GM23338 (cell line): ENCODE results near the gene PARD6A.

Experiments
- CREB1 ChIP-seq: fragments of 250-450 bp; sonication (Bioruptor Pico); IDR thresholded peaks from 2 replicates; pipeline ENCODE4 v1.5.0; 2020; ENCODE audit warnings: low read depth, mild to moderate bottlenecking, moderate library complexity
- EZH2 ChIP-seq: fragments of 200-600 bp; sonication (generic); IDR thresholded peaks from one replicate; pipeline ENCODE4 v1.8.0; 2017; ENCODE audit warnings: antibody characterized with exemption, mild to moderate bottlenecking, low read depth; ENCODE audit not compliant: unreplicated experiment
- JUNB ChIP-seq: IDR thresholded peaks from one replicate; pipeline ENCODE4 v1.6.1; 2016; ENCODE audit warnings: antibody characterized with exemption; ENCODE audit not compliant: unreplicated experiment
- NANOG ChIP-seq: IDR thresholded peaks from 2 replicates; pipeline ENCODE4 v1.6.1; 2016; ENCODE audit warnings: antibody characterized with exemption, borderline replicate concordance
- REST ChIP-seq: IDR thresholded peaks from one replicate; pipeline ENCODE4 v1.6.1; 2018; ENCODE audit warnings: antibody characterized with exemption; ENCODE audit not compliant: unreplicated experiment
- TF ChIP-seq, protein P1 (sequence below), 2 experiments: fragments of 200-600 bp in 1 of 2; sonication (generic) in 1 of 2; conservative IDR thresholded peaks; 2 replicates each; pipeline versions ENCODE4 v1.5.1 to v1.6.1; 2016 to 2017; ENCODE audit warnings: antibody characterized with exemption in 2 of 2, low read depth in 2 of 2, mild to moderate bottlenecking in 2 of 2, moderate library complexity in 1 of 2

DNA sequence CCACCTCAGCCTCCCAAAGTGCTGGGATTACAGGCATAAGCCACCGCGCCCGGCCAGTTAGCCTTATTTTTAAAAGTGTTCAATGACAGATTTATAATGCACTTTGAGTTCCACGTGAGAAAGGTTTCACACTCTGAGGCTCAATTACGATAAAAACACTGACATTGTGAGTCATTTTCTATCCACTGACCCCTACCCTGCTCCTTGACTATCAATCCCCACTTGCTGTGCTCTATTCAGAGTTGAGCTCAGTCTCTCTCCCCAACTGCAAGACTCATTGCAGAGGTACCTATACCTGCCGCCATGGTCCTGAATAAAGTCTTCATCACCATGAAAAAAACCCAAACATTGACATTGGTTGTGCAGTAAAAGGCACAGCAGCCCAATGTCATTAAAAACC, 49.8 kb downstream of the PARD6A start:
- TF ChIP-seq, protein P1, sequence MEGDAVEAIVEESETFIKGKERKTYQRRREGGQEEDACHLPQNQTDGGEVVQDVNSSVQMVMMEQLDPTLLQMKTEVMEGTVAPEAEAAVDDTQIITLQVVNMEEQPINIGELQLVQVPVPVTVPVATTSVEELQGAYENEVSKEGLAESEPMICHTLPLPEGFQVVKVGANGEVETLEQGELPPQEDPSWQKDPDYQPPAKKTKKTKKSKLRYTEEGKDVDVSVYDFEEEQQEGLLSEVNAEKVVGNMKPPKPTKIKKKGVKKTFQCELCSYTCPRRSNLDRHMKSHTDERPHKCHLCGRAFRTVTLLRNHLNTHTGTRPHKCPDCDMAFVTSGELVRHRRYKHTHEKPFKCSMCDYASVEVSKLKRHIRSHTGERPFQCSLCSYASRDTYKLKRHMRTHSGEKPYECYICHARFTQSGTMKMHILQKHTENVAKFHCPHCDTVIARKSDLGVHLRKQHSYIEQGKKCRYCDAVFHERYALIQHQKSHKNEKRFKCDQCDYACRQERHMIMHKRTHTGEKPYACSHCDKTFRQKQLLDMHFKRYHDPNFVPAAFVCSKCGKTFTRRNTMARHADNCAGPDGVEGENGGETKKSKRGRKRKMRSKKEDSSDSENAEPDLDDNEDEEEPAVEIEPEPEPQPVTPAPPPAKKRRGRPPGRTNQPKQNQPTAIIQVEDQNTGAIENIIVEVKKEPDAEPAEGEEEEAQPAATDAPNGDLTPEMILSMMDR (conservative IDR thresholded peaks at IDR 0.05; ENCODE audit: low read depth in 2 of 2): no peak
- TF ChIP-seq CREB1 (no peak), EZH2 (no peak), REST (no peak), NANOG (no peak), JUNB (no peak)
